CMK (cell line): Measurements from ENCODE around the gene LDHB.
"Not testable (repeated sequence)": the region's sequence is repeated elsewhere in the genome, so short reads cannot be mapped to it uniquely, and the experiment has no call there.

Source experiments
- DNase-seq: peaks from one replicate; pipeline ENCODE4 v3.0.0-alpha.2; 2010; ENCODE audit warnings: low read depth

The LDHB gene

DNA sequence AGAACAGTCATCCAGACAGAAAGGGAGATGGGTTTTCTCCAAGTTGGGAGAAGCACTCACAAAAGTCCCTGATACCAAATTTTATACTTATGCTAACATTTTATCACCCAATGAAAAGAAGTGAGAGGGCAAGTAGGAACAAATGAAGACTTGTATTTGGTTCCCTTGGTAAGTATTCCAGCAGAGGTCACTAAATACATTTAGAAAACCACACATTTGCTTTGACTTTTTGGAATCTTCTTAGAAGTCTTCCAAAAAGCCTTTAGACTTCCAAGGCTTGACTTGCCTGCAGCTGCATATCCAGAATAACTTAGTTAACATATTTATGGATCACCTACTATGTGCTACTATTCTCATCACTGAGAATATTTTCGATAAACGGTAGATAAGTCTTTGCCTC, 49.9 kb downstream of the LDHB start:
- no peak for DNase-seq

DNA sequence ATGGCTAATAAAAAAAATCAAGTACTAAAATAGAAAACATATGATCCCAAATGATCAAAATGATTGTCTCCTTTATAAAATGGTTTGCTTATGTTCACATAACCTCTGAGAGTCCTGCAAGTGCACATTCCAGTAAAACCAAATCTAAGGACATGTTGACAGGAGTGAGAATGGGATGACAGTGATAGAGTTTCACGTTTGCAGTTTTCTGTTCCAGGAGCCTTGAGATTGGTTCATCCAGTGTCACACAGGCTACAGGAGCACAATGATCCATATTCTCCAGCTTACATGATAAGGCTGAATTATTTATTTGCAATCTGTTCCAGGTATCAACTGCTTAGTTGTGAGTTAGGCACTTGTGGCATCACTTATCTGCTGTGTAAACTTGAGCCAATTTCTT, 51.5 kb downstream of the LDHB start:
- DNase-seq: no peak

DNA sequence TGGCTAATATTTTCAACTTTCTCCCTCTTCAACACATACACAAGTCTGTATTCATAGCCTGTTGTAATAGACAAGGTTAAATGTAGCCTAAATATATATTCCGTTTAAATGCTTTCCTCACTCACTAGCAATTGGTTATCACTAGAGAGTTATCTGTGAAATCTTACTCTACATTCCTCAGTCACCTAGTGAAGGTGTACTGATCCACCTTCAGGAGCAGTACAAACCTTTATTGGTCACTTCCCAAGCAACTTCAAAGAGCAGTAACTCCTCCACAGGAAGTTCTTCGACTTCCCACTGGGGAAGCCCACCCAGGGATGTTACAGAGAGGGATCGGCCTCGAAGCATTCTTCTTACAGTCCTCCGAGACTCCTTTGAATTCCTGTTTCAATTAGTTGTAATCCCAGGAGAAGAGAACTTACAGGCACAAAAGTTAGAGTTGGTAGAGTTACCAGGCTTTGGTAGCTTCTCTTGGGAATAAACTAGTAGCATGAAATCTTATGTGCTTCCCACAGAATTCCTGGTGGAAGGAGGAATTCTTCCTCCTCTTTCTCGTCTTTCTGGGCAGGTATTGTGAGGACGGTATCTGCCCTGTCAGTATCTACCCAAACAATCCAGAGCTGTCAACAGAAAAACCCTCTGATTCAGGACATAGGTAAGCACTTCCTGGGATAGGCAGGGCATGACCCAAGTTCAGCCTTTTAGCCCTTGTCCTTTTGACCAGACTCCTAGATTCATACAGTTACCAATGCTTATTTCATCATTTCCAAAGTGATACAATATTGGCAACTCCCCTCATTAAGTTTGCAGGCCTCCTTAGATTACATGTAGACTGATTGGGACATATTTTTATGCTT, 53.2 kb downstream of the LDHB start, which contains the start of gene GYS2:
Gene GYS2, minus strand, starts transcription at position 603 of the 857 bp plus-strand sequence. Its CDS starts 255 bp downstream, at position 348.
- DNase-seq: no peak

DNA sequence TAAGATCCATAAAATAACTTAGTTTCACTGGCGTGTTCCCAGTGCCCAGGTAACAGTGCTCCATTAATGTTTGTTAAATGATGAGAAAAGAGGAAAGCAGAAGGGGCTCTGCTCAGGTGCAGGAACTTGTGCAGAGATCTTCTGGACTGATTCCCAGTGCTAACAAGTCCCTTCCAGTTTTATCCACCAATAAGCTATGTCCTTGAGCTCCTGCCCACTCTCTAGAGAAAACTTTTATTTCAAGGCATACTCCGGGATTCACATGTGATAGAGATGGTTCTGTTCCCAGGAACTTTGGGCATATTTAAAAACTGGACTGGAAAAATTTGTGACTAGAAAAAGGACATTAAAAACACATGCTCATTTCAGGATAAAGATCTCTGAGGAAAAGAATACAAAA, 54.9 kb downstream of the LDHB start:
- no peak for DNase-seq

DNA sequence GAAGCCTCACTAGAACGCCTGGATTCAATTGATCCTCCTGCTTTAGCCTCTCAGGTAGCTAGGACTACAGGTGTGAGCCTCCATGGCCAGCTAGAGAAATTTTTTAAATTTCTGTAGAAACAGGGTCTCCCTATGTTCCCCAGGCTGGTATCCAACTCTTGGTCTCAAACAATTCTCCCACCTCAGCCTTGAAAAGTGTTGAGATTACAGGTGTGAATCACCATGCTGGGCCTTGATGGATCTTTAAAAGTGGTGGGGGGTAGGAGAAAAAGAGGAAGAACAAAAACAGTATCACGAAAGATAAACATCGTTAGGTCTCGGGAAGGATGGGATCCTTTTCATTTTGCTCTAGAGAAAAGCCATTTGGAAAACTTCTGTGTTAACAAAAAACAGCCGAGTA, 57.4 kb downstream of the LDHB start:
- DNase-seq: no peak

DNA sequence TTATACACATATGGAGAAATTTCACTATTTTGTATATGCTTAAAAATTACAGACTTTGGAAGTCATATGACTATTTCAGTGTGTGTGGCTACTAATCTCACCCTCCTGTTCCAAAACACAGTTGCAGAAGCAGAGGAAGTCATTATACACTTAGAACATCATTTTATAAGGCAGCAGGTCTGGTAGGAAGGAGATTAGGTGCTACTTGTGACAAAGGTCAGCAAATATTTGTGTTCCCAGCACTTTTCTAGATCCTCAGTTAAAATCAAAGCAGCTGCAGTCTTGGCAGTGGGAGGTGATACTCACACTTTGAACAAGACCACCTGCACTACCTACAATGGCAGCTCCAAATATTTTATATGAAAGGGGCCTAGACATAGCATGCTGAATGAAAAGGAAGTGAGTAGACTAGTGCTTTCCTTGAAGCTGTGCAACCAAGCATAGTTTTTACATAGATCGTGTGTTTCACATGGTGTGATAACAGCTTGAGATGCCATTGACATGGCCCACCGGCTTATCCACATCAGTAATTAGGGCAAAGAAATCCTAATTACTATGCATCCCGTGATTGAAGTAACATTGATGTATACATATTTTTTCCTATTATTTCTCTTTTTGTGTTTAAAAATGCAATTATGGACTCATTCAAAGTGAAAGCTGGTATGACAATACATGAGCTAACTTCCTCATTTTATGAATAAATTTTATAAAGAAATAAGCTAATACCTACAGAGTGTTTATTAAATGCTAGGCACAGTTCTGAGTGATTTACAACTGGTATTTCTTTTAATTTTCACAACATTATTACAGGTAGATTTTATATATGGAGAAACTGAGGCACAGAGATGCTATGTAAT, 58.3 kb downstream of the LDHB start:
- no peak for DNase-seq

DNA sequence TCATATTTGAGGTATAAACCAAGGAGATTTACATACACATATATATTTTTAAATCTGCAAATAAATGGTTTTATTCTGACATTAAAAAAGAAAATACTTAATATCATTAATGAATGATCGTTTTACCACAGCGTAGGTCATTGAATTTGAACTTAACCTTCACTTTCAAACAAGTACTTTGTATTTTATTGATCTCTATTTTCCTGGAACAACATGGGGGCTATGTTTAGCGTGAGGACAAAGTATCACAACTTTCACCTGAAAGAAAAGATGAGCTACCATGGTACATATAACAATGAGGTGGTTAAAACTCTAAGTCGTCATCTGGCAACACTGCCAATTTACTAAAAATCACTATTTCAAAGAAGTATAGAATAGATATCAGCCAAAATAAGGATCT, 59.0 kb downstream of the LDHB start:
- no peak for DNase-seq

DNA sequence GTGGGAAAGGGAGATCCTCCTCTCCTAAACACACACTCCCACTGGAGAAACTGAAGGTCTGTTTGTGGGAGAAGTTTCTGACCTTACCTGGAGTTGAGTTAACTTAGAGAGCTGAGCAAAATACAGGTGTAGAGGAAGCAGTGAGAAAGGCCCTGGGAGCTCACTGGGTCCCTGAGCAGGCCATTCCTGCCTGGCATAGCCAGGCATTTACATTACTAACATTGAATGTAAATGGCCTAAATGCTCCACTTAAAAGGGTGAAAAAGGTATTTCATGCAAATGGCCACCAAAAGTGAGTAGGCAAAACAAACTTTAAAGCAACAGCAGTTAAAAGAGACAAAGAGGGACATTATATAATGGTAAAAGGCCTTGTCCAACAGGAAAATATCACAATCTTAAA, 62.3 kb downstream of the LDHB start:
- not testable (repeated sequence) for DNase-seq

DNA sequence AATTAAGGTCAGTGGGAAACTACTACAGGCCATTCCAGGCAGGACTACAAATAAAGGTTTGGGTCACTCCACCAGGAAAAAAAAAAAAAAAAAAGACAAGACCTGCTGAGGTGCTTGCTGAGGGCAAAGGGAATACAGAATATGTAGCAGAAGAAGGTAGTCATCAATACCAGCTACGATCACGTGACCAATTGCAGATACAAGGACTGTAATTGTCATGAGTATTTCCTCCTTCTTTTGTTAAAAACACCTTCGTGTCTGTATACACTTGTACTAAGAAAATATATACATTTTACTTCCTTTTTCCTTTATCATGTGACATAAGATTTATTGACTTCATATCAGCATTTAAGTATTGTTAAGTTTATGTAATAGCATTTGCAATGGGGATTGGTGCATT, 72.2 kb downstream of the LDHB start:
- DNase-seq: no peak
